Measurements from ENCODE around the gene DGCR6L. TPM values are rescaled to one million over a fixed set of nuclear protein-coding genes. Genes with fewer than 3 reads are reported as not detected.

DGCR6L gene
- total and polyA plus RNA-seq, 10 of the 15 experiments (the other 5 are each of a cell fraction or from before 2014, with no cell fraction given): 1.6 to 62.8 (median 22.6) TPM

GRCh38 chr22:20319745-20320658 is at the start of gene DGCR6L (continued):
- TF ChIP-seq, protein P1, sequence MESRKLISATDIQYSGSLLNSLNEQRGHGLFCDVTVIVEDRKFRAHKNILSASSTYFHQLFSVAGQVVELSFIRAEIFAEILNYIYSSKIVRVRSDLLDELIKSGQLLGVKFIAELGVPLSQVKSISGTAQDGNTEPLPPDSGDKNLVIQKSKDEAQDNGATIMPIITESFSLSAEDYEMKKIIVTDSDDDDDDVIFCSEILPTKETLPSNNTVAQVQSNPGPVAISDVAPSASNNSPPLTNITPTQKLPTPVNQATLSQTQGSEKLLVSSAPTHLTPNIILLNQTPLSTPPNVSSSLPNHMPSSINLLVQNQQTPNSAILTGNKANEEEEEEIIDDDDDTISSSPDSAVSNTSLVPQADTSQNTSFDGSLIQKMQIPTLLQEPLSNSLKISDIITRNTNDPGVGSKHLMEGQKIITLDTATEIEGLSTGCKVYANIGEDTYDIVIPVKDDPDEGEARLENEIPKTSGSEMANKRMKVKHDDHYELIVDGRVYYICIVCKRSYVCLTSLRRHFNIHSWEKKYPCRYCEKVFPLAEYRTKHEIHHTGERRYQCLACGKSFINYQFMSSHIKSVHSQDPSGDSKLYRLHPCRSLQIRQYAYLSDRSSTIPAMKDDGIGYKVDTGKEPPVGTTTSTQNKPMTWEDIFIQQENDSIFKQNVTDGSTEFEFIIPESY (IDR thresholded peaks at IDR 0.05): no peak
- TF ChIP-seq ATF2 (IDR thresholded peaks at IDR 0.05; ENCODE audit: low read length) (no peak), FOS (IDR thresholded peaks at IDR 0.05; ENCODE audit: borderline replicate concordance, extremely low read depth, insufficient read length) (no peak), NFYB (IDR thresholded peaks at IDR 0.05; ENCODE audit: insufficient read depth, low read depth, low read length) (no peak), RAD21 (IDR thresholded peaks at IDR 0.05; ENCODE audit: insufficient read depth, low read depth, low read length) (no peak), SREBF1 (IDR thresholded peaks at IDR 0.05; ENCODE audit: low read length) (no peak), RAD51 (IDR thresholded peaks at IDR 0.05) (no peak), USF1 (IDR thresholded peaks at IDR 0.05; ENCODE audit: borderline replicate concordance, extremely low read length, insufficient read depth, low read depth, low read length) (no peak), IRF4 (IDR thresholded peaks at IDR 0.05; ENCODE audit: low read depth, low read length) (no peak), MTA3 (IDR thresholded peaks at IDR 0.05; ENCODE audit: borderline replicate concordance, low read length) (no peak), SRF (IDR thresholded peaks at IDR 0.05; ENCODE audit: low read depth in 2 of 2, low read length in 2 of 2) (no peak)
- TF ChIP-seq, protein P2, sequence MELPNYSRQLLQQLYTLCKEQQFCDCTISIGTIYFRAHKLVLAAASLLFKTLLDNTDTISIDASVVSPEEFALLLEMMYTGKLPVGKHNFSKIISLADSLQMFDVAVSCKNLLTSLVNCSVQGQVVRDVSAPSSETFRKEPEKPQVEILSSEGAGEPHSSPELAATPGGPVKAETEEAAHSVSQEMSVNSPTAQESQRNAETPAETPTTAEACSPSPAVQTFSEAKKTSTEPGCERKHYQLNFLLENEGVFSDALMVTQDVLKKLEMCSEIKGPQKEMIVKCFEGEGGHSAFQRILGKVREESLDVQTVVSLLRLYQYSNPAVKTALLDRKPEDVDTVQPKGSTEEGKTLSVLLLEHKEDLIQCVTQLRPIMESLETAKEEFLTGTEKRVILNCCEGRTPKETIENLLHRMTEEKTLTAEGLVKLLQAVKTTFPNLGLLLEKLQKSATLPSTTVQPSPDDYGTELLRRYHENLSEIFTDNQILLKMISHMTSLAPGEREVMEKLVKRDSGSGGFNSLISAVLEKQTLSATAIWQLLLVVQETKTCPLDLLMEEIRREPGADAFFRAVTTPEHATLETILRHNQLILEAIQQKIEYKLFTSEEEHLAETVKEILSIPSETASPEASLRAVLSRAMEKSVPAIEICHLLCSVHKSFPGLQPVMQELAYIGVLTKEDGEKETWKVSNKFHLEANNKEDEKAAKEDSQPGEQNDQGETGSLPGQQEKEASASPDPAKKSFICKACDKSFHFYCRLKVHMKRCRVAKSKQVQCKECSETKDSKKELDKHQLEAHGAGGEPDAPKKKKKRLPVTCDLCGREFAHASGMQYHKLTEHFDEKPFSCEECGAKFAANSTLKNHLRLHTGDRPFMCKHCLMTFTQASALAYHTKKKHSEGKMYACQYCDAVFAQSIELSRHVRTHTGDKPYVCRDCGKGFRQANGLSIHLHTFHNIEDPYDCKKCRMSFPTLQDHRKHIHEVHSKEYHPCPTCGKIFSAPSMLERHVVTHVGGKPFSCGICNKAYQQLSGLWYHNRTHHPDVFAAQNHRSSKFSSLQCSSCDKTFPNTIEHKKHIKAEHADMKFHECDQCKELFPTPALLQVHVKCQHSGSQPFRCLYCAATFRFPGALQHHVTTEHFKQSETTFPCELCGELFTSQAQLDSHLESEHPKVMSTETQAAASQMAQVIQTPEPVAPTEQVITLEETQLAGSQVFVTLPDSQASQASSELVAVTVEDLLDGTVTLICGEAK (IDR thresholded peaks at IDR 0.05; ENCODE audit: borderline replicate concordance): no peak
- TF ChIP-seq, protein P3, sequence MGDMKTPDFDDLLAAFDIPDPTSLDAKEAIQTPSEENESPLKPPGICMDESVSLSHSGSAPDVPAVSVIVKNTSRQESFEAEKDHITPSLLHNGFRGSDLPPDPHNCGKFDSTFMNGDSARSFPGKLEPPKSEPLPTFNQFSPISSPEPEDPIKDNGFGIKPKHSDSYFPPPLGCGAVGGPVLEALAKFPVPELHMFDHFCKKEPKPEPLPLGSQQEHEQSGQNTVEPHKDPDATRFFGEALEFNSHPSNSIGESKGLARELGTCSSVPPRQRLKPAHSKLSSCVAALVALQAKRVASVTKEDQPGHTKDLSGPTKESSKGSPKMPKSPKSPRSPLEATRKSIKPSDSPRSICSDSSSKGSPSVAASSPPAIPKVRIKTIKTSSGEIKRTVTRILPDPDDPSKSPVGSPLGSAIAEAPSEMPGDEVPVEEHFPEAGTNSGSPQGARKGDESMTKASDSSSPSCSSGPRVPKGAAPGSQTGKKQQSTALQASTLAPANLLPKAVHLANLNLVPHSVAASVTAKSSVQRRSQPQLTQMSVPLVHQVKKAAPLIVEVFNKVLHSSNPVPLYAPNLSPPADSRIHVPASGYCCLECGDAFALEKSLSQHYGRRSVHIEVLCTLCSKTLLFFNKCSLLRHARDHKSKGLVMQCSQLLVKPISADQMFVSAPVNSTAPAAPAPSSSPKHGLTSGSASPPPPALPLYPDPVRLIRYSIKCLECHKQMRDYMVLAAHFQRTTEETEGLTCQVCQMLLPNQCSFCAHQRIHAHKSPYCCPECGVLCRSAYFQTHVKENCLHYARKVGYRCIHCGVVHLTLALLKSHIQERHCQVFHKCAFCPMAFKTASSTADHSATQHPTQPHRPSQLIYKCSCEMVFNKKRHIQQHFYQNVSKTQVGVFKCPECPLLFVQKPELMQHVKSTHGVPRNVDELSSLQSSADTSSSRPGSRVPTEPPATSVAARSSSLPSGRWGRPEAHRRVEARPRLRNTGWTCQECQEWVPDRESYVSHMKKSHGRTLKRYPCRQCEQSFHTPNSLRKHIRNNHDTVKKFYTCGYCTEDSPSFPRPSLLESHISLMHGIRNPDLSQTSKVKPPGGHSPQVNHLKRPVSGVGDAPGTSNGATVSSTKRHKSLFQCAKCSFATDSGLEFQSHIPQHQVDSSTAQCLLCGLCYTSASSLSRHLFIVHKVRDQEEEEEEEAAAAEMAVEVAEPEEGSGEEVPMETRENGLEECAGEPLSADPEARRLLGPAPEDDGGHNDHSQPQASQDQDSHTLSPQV (IDR thresholded peaks at IDR 0.05): no peak

Data from GM12878 (cell line).